Neural progenitor cell (in vitro differentiated cells): ENCODE results near the gene MARCHF3. TPM values are rescaled to one million over a fixed set of nuclear protein-coding genes. Genes with fewer than 3 reads are reported as not detected.

Experiments used
- DNase-seq: peaks from one replicate; pipeline ENCODE4 v3.0.0-alpha.2; 2016; ENCODE audit warnings: low spot score
- H2AFZ ChIP-seq: fragments of 200-600 bp; sonication (generic); replicated peaks from 2 replicates; pipeline ENCODE4 v1.6.1; 2016; ENCODE audit warnings: antibody characterized with exemption
- H3F3A ChIP-seq: fragments of 200-600 bp; sonication (generic); 2 replicates; pipeline ENCODE4 v1.6.1; 2016; ENCODE audit warnings: antibody characterized with exemption, low read depth
- H3K27ac ChIP-seq: fragments of 200-600 bp; sonication (generic); 2 replicates; pipeline ENCODE4 v1.5.1; 2016; ENCODE audit warnings: mild to moderate bottlenecking
- H3K27me3 ChIP-seq: fragments of 200-600 bp; sonication (generic); 2 replicates; pipeline ENCODE4 v1.6.1; 2016; ENCODE audit warnings: mild to moderate bottlenecking, moderate library complexity
- H3K36me3 ChIP-seq: fragments of 200-600 bp; sonication (generic); 2 replicates; pipeline ENCODE4 v1.5.1; 2016
- H3K4me1 ChIP-seq: fragments of 200-600 bp; sonication (generic); 2 replicates; pipeline ENCODE4 v1.6.1; 2016; ENCODE audit warnings: mixed run types
- H3K4me2 ChIP-seq: fragments of 200-600 bp; sonication (generic); 2 replicates; pipeline ENCODE4 v1.6.1; 2016
- H3K4me3 ChIP-seq: fragments of 200-600 bp; sonication (generic); 2 replicates; pipeline ENCODE4 v1.5.1; 2016
- H3K79me2 ChIP-seq: fragments of 200-600 bp; sonication (generic); 2 replicates; pipeline ENCODE4 v1.6.1; 2016; ENCODE audit warnings: low read depth
- H3K9ac ChIP-seq: fragments of 200-600 bp; sonication (generic); 2 replicates; pipeline ENCODE4 v1.6.1; 2016
- H3K9me3 ChIP-seq: fragments of 200-600 bp; sonication (generic); 2 replicates; pipeline ENCODE4 v1.5.1; 2016; ENCODE audit warnings: low read depth
- H4K20me1 ChIP-seq: fragments of 200-600 bp; sonication (generic); 2 replicates; pipeline ENCODE4 v1.6.1; 2016; ENCODE audit warnings: low read depth
- H3K27ac Mint-ChIP-seq: 3 replicates; pipeline ENCODE4 v1.8.0; 2021; ENCODE audit warnings: mixed read lengths
- H3K27me3 Mint-ChIP-seq: 2 replicates; pipeline ENCODE4 v1.8.0; 2022; ENCODE audit warnings: low read depth, mild to moderate bottlenecking, inconsistent platforms, moderate library complexity, mixed read lengths; ENCODE audit not compliant: insufficient read depth
- H3K36me3 Mint-ChIP-seq: 3 replicates; pipeline ENCODE4 v1.8.0; 2021; ENCODE audit warnings: mixed read lengths
- H3K4me1 Mint-ChIP-seq: 3 replicates; pipeline ENCODE4 v1.8.0; 2021; ENCODE audit warnings: mixed read lengths
- H3K4me3 Mint-ChIP-seq: 3 replicates; pipeline ENCODE4 v1.8.0; 2021; ENCODE audit warnings: mild to moderate bottlenecking, moderate library complexity, mixed read lengths
- H3K9me3 Mint-ChIP-seq: 3 replicates; pipeline ENCODE4 v1.8.0; 2020; ENCODE audit warnings: mixed read lengths
- CTCF ChIP-seq: fragments of 200-600 bp; sonication (generic); IDR thresholded peaks from 2 replicates; pipeline ENCODE4 v1.5.1; 2017; ENCODE audit warnings: antibody characterized with exemption, mild to moderate bottlenecking
- EZH2 ChIP-seq: fragments of 200-600 bp; sonication (generic); IDR thresholded peaks from 2 replicates; pipeline ENCODE4 v1.6.1; 2017; ENCODE audit warnings: antibody characterized with exemption, mild to moderate bottlenecking, moderate library complexity
- EZH2phosphoT487 ChIP-seq: fragments of 200-600 bp; sonication (generic); IDR thresholded peaks from 2 replicates; pipeline ENCODE4 v1.6.1; 2017; ENCODE audit warnings: antibody characterized with exemption
- total RNA-seq: library from RNA; depleted of rRNA; stranded (reverse); fragments of >200 nt; gene quantifications from 2 replicates; pipeline ENCODE4 v1.2.3, GENCODE V29; 2015; ENCODE audit warnings: low replicate concordance

MARCHF3 gene
- total RNA-seq, 1 donor from 2014 or later = 6.1 TPM

GRCh38 chr5:127061537-127061936 lies 31.2 kb upstream of the MARCHF3 start:
- no peaks in the 10 kb centered on the region for H3K27me3 ChIP-seq

GRCh38 chr5:127060470-127060985 lies 30.2 kb upstream of the MARCHF3 start:
- Histone ChIP-seq H3F3A (no peaks in the 10 kb centered on the region), H4K20me1 (no peaks in the 10 kb centered on the region), H3K4me3 (no peak overlapping the region), H3K9ac (no peak overlapping the region), H3K4me1 (peaks cover 8% of the 10 kb centered on the region), H3K79me2 (no peaks in the 10 kb centered on the region), H3K4me2 (no peak overlapping the region), H3K27me3 (no peaks in the 10 kb centered on the region), H3K9me3 (no peaks in the 10 kb centered on the region), H2AFZ (no peak overlapping the region), H3K27ac (no peak overlapping the region), H3K36me3 (no peaks in the 10 kb centered on the region)
- DNase-seq = no peak
- Mint-ChIP-seq H3K4me3 (no peak overlapping the region), H3K36me3 (no peaks in the 10 kb centered on the region), H3K4me1 (peaks cover 16% of the 10 kb centered on the region), H3K27me3 (no peaks in the 10 kb centered on the region), H3K27ac (no peak overlapping the region), H3K9me3 (no peaks in the 10 kb centered on the region)
- TF ChIP-seq EZH2phosphoT487 (no peak), EZH2 (no peak), CTCF (no peak)

More at GRCh38 chr5:127061537-127061936, 31.2 kb upstream of the MARCHF3 start:
- Histone ChIP-seq H3K4me2 (no peak overlapping the region), H4K20me1 (no peaks in the 10 kb centered on the region), H3K27ac (no peak overlapping the region), H2AFZ (no peak overlapping the region), H3K4me1 (peaks cover 8% of the 10 kb centered on the region), H3K9me3 (no peaks in the 10 kb centered on the region), H3K9ac (no peak overlapping the region), H3F3A (no peaks in the 10 kb centered on the region), H3K36me3 (no peaks in the 10 kb centered on the region), H3K79me2 (no peaks in the 10 kb centered on the region), H3K4me3 (no peak overlapping the region)
- Mint-ChIP-seq H3K4me1 (peaks cover 16% of the 10 kb centered on the region), H3K4me3 (no peak overlapping the region), H3K27me3 (no peaks in the 10 kb centered on the region), H3K27ac (no peak overlapping the region), H3K9me3 (no peaks in the 10 kb centered on the region), H3K36me3 (no peaks in the 10 kb centered on the region)
- DNase-seq = no peak
- TF ChIP-seq EZH2phosphoT487 (no peak), CTCF (no peak), EZH2 (no peak)

GRCh38 chr5:127056896-127057295 lies 26.5 kb upstream of the MARCHF3 start:
- Histone ChIP-seq H3K9ac (no peak overlapping the region), H3K4me3 (no peak overlapping the region), H3K4me2 (no peak overlapping the region), H3K9me3 (no peaks in the 10 kb centered on the region), H3F3A (no peaks in the 10 kb centered on the region), H3K79me2 (no peaks in the 10 kb centered on the region), H4K20me1 (no peaks in the 10 kb centered on the region), H2AFZ (no peak overlapping the region), H3K4me1 (peaks cover 3% of the 10 kb centered on the region), H3K36me3 (no peaks in the 10 kb centered on the region), H3K27ac (no peak overlapping the region), H3K27me3 (no peaks in the 10 kb centered on the region)
- Mint-ChIP-seq H3K4me1 (peaks cover 7% of the 10 kb centered on the region), H3K4me3 (no peak overlapping the region), H3K9me3 (no peaks in the 10 kb centered on the region), H3K27me3 (peaks cover 3% of the 10 kb centered on the region), H3K27ac (no peak overlapping the region), H3K36me3 (no peaks in the 10 kb centered on the region)
- no peak for TF ChIP-seq CTCF
- TF ChIP-seq EZH2 = no peak
- TF ChIP-seq EZH2phosphoT487 = no peak
- DNase-seq = no peak
